ENCODE results near the gene SCGB2A2. TPM values are rescaled to one million over a fixed set of nuclear protein-coding genes. Genes with fewer than 3 reads are reported as not detected.

SCGB2A2 gene
- not detected in 2 replicates for total RNA-seq

GRCh38 chr11:62269654-62270278 lies at the start of gene SCGB2A2:
Gene SCGB2A2, plus strand, starts transcription at chr11:62270158. Its CDS starts 59 bp downstream, at chr11:62270217.

GRCh38 chr11:62242021-62242420 lies 27.9 kb upstream of the SCGB2A2 start, which contains the start of gene SCGB1D2:
Gene SCGB1D2, plus strand, starts transcription at chr11:62242239. Its CDS starts 69 bp downstream, at chr11:62242308.

GRCh38 chr11:62298975-62299374 lies 29.0 kb downstream of the SCGB2A2 start, which contains the start of gene SCGB1D4:
Gene SCGB1D4, minus strand, starts transcription at chr11:62299075. Its CDS starts 65 bp downstream, at chr11:62299010.

Other genes with a start within 250 kb of the SCGB2A2 start
- gene INCENP, start 146.1 kb upstream of the SCGB2A2 start, total RNA-seq = 33.3 and 46.4 TPM in 2 replicates
- not detected in 2 replicates for gene SCGB1D1, start 79.9 kb upstream of the SCGB2A2 start, total RNA-seq
- gene SCGB2A1, start 61.5 kb upstream of the SCGB2A2 start, total RNA-seq = not detected in 2 replicates
- gene SCGB1D2, start 27.9 kb upstream of the SCGB2A2 start, total RNA-seq = not detected in 2 replicates
- gene SCGB1D4, start 28.9 kb downstream of the SCGB2A2 start, total RNA-seq = not detected in 2 replicates
- gene ASRGL1, start 67.3 kb downstream of the SCGB2A2 start, total RNA-seq = 24.5 and 40.0 TPM in 2 replicates
- not detected in 2 replicates for gene SCGB1A1, start 148.9 kb downstream of the SCGB2A2 start, total RNA-seq